Measurements from ENCODE around the gene ANKS1A. TPM values are rescaled to one million over a fixed set of nuclear protein-coding genes. Genes with fewer than 3 reads are reported as not detected.

The ANKS1A gene
- total RNA-seq, 1 experiment from 2014 or later: 26.5 TPM

GRCh38 chr6:35027807-35028206 is 138.8 kb downstream of the ANKS1A start:
- no peak overlapping the region for H3K27ac ChIP-seq (ENCODE audit: insufficient read length, low read depth, low read length)
- H3K56ac ChIP-seq (ENCODE audit: insufficient read length, low read depth, low read length): no peak overlapping the region
- H3K4me3 Mint-ChIP-seq: no peak overlapping the region
- no peak overlapping the region for H2BK20ac ChIP-seq (ENCODE audit: low read depth, low read length, poor library complexity, severe bottlenecking)
- no peak overlapping the region for H3K18ac ChIP-seq (ENCODE audit: insufficient read length, low read depth, low read length)
- H2BK12ac ChIP-seq (ENCODE audit: insufficient read length, low read depth, low read length): no peak overlapping the region
- no peaks in the 10 kb centered on the region for H3K79me2 ChIP-seq (ENCODE audit: insufficient read depth, low read length)
- no peak overlapping the region for H3T11ph ChIP-seq (ENCODE audit: low read length)
- no peak overlapping the region for H3K23ac ChIP-seq (ENCODE audit: insufficient read length, low read depth, low read length)
- no peaks in the 10 kb centered on the region for H4K20me1 ChIP-seq (ENCODE audit: control insufficient read depth, insufficient read depth, insufficient read length)
- H3K23me2 ChIP-seq (ENCODE audit: insufficient read length, low read depth, low read length, poor library complexity, severe bottlenecking): no peaks in the 10 kb centered on the region
- H3K9ac ChIP-seq (ENCODE audit: extremely low read depth, insufficient read length, low read length): no peak overlapping the region
- WGBS (ENCODE audit: extremely low coverage, insufficient read length, low lambda C conversion rate): no CpG with 5 or more reads among the region's 2 CpGs
- H3K4me1 Mint-ChIP-seq: peaks cover 54 to 60% of the 10 kb centered on the region in 2 experiments
- no peak overlapping the region for H2BK15ac ChIP-seq (ENCODE audit: low read depth, low read length)
- no peak overlapping the region for H3K4ac ChIP-seq (ENCODE audit: low read depth, low read length)
- H3K9me3 Mint-ChIP-seq: no peaks in the 10 kb centered on the region
- H4K91ac ChIP-seq (ENCODE audit: insufficient read length, low read depth, low read length): no peak overlapping the region
- H2AFZ ChIP-seq (ENCODE audit: low read length): no peak overlapping the region
- H3K9me3 ChIP-seq (ENCODE audit: control insufficient read depth, low read depth, low read length): no peaks in the 10 kb centered on the region
- peaks cover 14% of the 10 kb centered on the region for H3K4me1 ChIP-seq (ENCODE audit: insufficient read depth, low read length)
- H3K79me1 ChIP-seq (ENCODE audit: insufficient read depth, low read depth, low read length, poor library complexity, severe bottlenecking): no peaks in the 10 kb centered on the region
- H3K36me3 Mint-ChIP-seq (ENCODE audit: insufficient read depth in 1 of 3, low read depth in 3 of 3): peaks cover 0 to 4% (median 2%) of the 10 kb centered on the region in 3 experiments; a peak in 4 of 7 replicates
- no peak overlapping the region for H4K5ac ChIP-seq (ENCODE audit: insufficient read length, low read depth, low read length)
- H3K27ac Mint-ChIP-seq: peak overlapping the region in 2 of 3 experiments; percentile 4 to 14; a peak in 1 of 7 replicates
- TF ChIP-seq CTCF (conservative IDR thresholded peaks at IDR 0.05): no peak
- no peak overlapping the region for H3K14ac ChIP-seq (ENCODE audit: insufficient read depth, low read length)
- no peak overlapping the region for H2BK5ac ChIP-seq (ENCODE audit: insufficient read length, low read length)
- no peaks in the 10 kb centered on the region for H3K27me3 Mint-ChIP-seq (ENCODE audit: low read depth)
- no peaks in the 10 kb centered on the region for H3K27me3 ChIP-seq (ENCODE audit: insufficient read depth, low read length)
- DNase-seq: no peak
- no peak overlapping the region for H2BK120ac ChIP-seq (ENCODE audit: low read depth, low read length, poor library complexity, severe bottlenecking)
- no peak overlapping the region for H2AK5ac ChIP-seq (ENCODE audit: insufficient read length, low read length)
- H4K8ac ChIP-seq (replicated peaks; ENCODE audit: insufficient read length, low read depth, low read length): no peak overlapping the region
- no peak overlapping the region for H3K4me2 ChIP-seq (ENCODE audit: insufficient read depth, insufficient read length, low read length)

Measured in H9 (cell line).